ENCODE data around the gene POTEE. TPM values are rescaled to one million over a fixed set of nuclear protein-coding genes. Genes with fewer than 3 reads are reported as not detected.
"Not testable (repeated sequence)": the region's sequence is repeated elsewhere in the genome, so short reads cannot be mapped to it uniquely, and the experiment has no call there.

Gene POTEE
- polyA plus RNA-seq, 3 donors from 2014 or later = 0.10 to 0.21 TPM; not detected in 1

- DNase-seq; H3K4me3 Mint-ChIP-seq; H3K36me3 Mint-ChIP-seq; H3K27ac Mint-ChIP-seq; H3K9me3 Mint-ChIP-seq; H3K27me3 Mint-ChIP-seq (ENCODE audit: low read depth in 3 of 3); H3K4me1 Mint-ChIP-seq: not testable (repeated sequence)
Measured at GRCh38 chr2:131235543-131236449, 26.5 kb downstream of the POTEE start.

Other genes starting within 250 kb of the POTEE start
- 10 to 100 TPM; 20.3 to 47.0 (median 23.6) TPM for gene FAM168B, start 116.1 kb upstream of the POTEE start, polyA plus RNA-seq
- 100 to 1,000 TPM in 2 of 3 donors, 10 to 100 TPM in 1; 84.6 to 146 (median 112) TPM for gene PLEKHB2, start 104.2 kb upstream of the POTEE start, polyA plus RNA-seq
- gene RAB6D, start 154.6 kb downstream of the POTEE start, polyA plus RNA-seq = under 1 TPM in 1 of 3 donors, not detected in 2; 0.06 TPM

Data from immature natural killer cell (primary cell).